CD14-positive monocyte (primary cell): ENCODE results near the gene BTBD9. TPM values are rescaled to one million over a fixed set of nuclear protein-coding genes. Genes with fewer than 3 reads are reported as not detected.

Experiments
- DNase-seq, 3 donors: peaks; one replicate each; pipeline ENCODE4 v3.0.0-alpha.2; 2011 to 2022
- H2AFZ ChIP-seq: 2 replicates; pipeline ENCODE4 v1.6.0; 2012; ENCODE audit warnings: mild to moderate bottlenecking, low read depth, low read length, inconsistent platforms; ENCODE audit not compliant: insufficient read depth, poor library complexity, severe bottlenecking
- H3K27ac ChIP-seq, 2 donors: 1 replicate in 1 of 2; 2 replicates in 1 of 2; pipeline ENCODE4 v1.5.1; 2012 to 2013; ENCODE audit warnings: low read length in 2 of 2, control low read depth in 1 of 2, inconsistent platforms in 1 of 2, low read depth in 1 of 2, mild to moderate bottlenecking in 1 of 2
- H3K27me3 ChIP-seq, 2 donors: one replicate each; pipeline versions ENCODE4 v1.6.0 to v1.6.1; 2011 to 2013; ENCODE audit warnings: low read length in 2 of 2; ENCODE audit not compliant: control insufficient read depth in 2 of 2, insufficient read depth in 2 of 2
- H3K36me3 ChIP-seq, 2 donors: replicated peaks in 1 of 2; 1 replicate in 1 of 2; 2 replicates in 1 of 2; pipeline versions ENCODE4 v1.5.1 to v1.6.1; 2012 to 2013; ENCODE audit warnings: low read length in 2 of 2, control low read depth in 1 of 2, inconsistent platforms in 1 of 2, mild to moderate bottlenecking in 1 of 2; ENCODE audit not compliant: insufficient read depth in 2 of 2, control insufficient read depth in 1 of 2
- H3K4me1 ChIP-seq, 2 donors: 1 replicate in 1 of 2; 2 replicates in 1 of 2; pipeline versions ENCODE4 v1.5.1 to v1.6.1; 2012 to 2013; ENCODE audit warnings: low read length in 2 of 2, control low read depth in 1 of 2, inconsistent platforms in 1 of 2, mild to moderate bottlenecking in 1 of 2, moderate library complexity in 1 of 2; ENCODE audit not compliant: insufficient read depth in 2 of 2, control insufficient read depth in 1 of 2
- H3K4me2 ChIP-seq: replicated peaks from 2 replicates; pipeline ENCODE3; 2012; ENCODE audit warnings: low read length, moderate library complexity, mild to moderate bottlenecking; ENCODE audit not compliant: poor library complexity, severe bottlenecking; ENCODE audit errors: extremely low read depth
- H3K4me3 ChIP-seq, 3 experiments: fragments of 200-600 bp in 1 of 3; sonication (generic) in 1 of 3; replicated peaks in 1 of 3; 1 replicate in 2 of 3; 2 replicates in 1 of 3; pipeline ENCODE4 v1.5.1; 2011 to 2013; ENCODE audit warnings: low read length in 3 of 3, mild to moderate bottlenecking in 3 of 3, control low read depth in 2 of 3, low read depth in 2 of 3, inconsistent platforms in 1 of 3, moderate library complexity in 1 of 3
- H3K79me2 ChIP-seq: 2 replicates; pipeline ENCODE4 v1.6.0; 2012; ENCODE audit warnings: mild to moderate bottlenecking, control low read depth, inconsistent platforms, low read length, moderate library complexity; ENCODE audit not compliant: insufficient read depth
- H3K9ac ChIP-seq: 2 replicates; pipeline ENCODE4 v1.6.0; 2017; ENCODE audit warnings: low read length, mild to moderate bottlenecking; ENCODE audit not compliant: insufficient read depth, poor library complexity, severe bottlenecking
- H3K9me3 ChIP-seq, 2 donors: replicated peaks in 1 of 2; 1 replicate in 1 of 2; 2 replicates in 1 of 2; pipeline versions ENCODE4 v1.5.1 to v1.6.1; 2012 to 2013; ENCODE audit warnings: low read length in 2 of 2, control low read depth in 1 of 2; ENCODE audit not compliant: control insufficient read depth in 1 of 2, insufficient read depth in 1 of 2
- H4K20me1 ChIP-seq: 2 replicates; pipeline ENCODE4 v1.6.0; 2012; ENCODE audit warnings: mild to moderate bottlenecking, low read length, control low read depth, moderate library complexity; ENCODE audit not compliant: insufficient read depth
- H3K27ac Mint-ChIP-seq, 7 donors: one replicate each; pipeline ENCODE4 v1.8.0; 2020; ENCODE audit warnings: mild to moderate bottlenecking in 7 of 7, mixed read lengths in 7 of 7, moderate library complexity in 6 of 7, inconsistent platforms in 2 of 7
- H3K27me3 Mint-ChIP-seq, 3 donors: one replicate each; pipeline ENCODE4 v1.8.0; 2021 to 2022; ENCODE audit warnings: low read depth in 3 of 3, mild to moderate bottlenecking in 3 of 3, mixed read lengths in 3 of 3, moderate library complexity in 3 of 3, inconsistent platforms in 1 of 3
- H3K36me3 Mint-ChIP-seq, 2 donors: one replicate each; pipeline ENCODE4 v1.8.0; 2020; ENCODE audit warnings: mixed read lengths in 2 of 2, inconsistent platforms in 1 of 2, mild to moderate bottlenecking in 1 of 2
- H3K4me1 Mint-ChIP-seq: one replicate; pipeline ENCODE4 v1.8.0; 2020; ENCODE audit warnings: mild to moderate bottlenecking, mixed read lengths
- H3K4me3 Mint-ChIP-seq, 2 donors: one replicate each; pipeline ENCODE4 v1.8.0; 2020; ENCODE audit warnings: mild to moderate bottlenecking in 2 of 2, mixed read lengths in 2 of 2, moderate library complexity in 1 of 2
- H3K9me3 Mint-ChIP-seq, 7 donors: one replicate each; pipeline ENCODE4 v1.8.0; 2020 to 2022; ENCODE audit warnings: mixed read lengths in 7 of 7, mild to moderate bottlenecking in 6 of 7, moderate library complexity in 6 of 7, inconsistent platforms in 2 of 7
- WGBS: methylation state at CpG from one replicate; pipeline ENCODE4 v1.1.5; 2013; ENCODE audit warnings: missing lambda C conversion rate; ENCODE audit not compliant: insufficient coverage; 5-methylcytosine and 5-hydroxymethylcytosine counted together
- intact Hi-C, 2 donors: fragments of 100-400 bp; cut with micrococcal nuclease; formaldehyde crosslinking; loops; one replicate each; pipeline versions ENCODE4 v1.15.0 to v1.15.1; 2023
- polyA plus RNA-seq, 3 donors: library from polyadenylated mRNA; depleted of rRNA in 1 of 3; unstranded in 2 of 3; stranded (reverse) in 1 of 3; fragments of 300-500 nt in 2 of 3; fragments of >200 nt in 1 of 3; fragmentation: Illumina TruSeq in 2 of 3; gene quantifications; 1 replicate in 2 of 3; 2 replicates in 1 of 3; pipeline ENCODE4 v1.2.3, GENCODE V29; 2012 to 2021
- TF ChIP-seq, protein P1 (sequence below): fragments of 200-600 bp; IDR thresholded peaks from one replicate; pipeline ENCODE4 v1.8.0; 2022; ENCODE audit warnings: antibody characterized with exemption, mild to moderate bottlenecking

Gene BTBD9
- polyA plus RNA-seq, 3 donors, result 5.2 to 7.5 (median 6.2) TPM

DNA sequence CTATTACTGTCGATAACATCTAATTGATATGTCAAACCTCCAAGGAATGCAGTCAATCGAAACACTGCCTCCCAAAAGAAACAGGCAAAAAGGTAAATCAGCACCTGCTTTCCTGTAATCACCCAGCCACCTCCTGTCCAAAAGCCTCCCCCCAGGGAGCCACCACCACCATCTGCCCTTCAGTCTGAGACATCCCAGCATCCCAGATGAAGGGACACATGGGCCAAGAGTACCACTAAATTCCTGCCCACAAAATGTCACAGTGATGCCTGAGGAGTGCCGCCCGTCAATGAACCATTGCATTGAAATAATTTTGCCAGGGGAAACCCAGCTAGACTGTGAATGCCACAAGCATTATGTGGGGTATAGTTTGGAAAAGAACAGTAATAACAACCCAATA, 418.5 kb downstream of the BTBD9 start:
- H3K9me3 Mint-ChIP-seq, result peaks cover 0 to 3% (median 0%) of the 10 kb centered on the region in 7 donors

DNA sequence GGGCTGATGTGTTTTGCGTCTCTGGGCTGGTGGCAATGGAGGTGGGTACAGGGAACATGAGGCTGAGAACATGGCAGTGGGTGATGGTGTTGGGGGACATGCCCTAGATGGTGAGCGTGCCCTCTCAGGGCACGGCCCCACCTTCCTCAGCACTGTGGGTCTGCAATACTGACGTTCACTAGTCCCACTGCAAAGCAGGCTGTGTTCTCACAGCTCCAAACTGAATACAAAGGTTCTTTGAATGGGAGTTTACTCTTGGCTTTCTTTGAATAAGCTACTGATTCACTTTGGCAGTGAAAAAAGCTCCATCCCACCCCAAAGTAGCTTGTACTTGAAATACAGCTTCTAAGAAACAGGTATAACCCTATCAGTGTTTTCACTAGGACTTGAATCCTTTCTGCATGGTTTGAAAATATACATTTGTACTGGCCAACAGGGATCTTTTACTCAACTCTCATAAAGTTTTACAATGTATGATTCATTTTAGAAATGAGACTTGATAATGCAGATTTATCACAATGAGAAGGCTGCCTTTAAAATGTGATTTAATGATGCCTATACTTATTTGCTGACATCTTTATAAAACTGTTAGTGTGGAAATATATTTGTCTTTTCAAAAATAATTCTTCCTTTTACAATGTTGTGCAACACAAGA, 419.5 kb downstream of the BTBD9 start:
- H3K4me3 Mint-ChIP-seq, result no peak overlapping the region
- WGBS, result 100% methylated on average over 1 of the region's 4 CpGs
- H3K27ac Mint-ChIP-seq, result no peak overlapping the region
- no peaks in the 10 kb centered on the region for H3K4me1 Mint-ChIP-seq
- Histone ChIP-seq H3K4me2 (no peak overlapping the region), H3K4me3 (no peak overlapping the region), H3K36me3 (no peaks in the 10 kb centered on the region), H3K27ac (no peak overlapping the region), H3K9me3 (no peaks in the 10 kb centered on the region), H3K4me1 (no peaks in the 10 kb centered on the region), H3K9ac (no peak overlapping the region), H3K79me2 (no peaks in the 10 kb centered on the region), H2AFZ (no peak overlapping the region), H4K20me1 (no peaks in the 10 kb centered on the region), H3K27me3 (no peaks in the 10 kb centered on the region)
- intact Hi-C loops, result no loop called here
- H3K9me3 Mint-ChIP-seq, result peaks cover 0 to 3% (median 0%) of the 10 kb centered on the region in 7 donors
- no peak for DNase-seq
- H3K36me3 Mint-ChIP-seq, result no peaks in the 10 kb centered on the region
- no peaks in the 10 kb centered on the region for H3K27me3 Mint-ChIP-seq
- TF ChIP-seq, protein P1, sequence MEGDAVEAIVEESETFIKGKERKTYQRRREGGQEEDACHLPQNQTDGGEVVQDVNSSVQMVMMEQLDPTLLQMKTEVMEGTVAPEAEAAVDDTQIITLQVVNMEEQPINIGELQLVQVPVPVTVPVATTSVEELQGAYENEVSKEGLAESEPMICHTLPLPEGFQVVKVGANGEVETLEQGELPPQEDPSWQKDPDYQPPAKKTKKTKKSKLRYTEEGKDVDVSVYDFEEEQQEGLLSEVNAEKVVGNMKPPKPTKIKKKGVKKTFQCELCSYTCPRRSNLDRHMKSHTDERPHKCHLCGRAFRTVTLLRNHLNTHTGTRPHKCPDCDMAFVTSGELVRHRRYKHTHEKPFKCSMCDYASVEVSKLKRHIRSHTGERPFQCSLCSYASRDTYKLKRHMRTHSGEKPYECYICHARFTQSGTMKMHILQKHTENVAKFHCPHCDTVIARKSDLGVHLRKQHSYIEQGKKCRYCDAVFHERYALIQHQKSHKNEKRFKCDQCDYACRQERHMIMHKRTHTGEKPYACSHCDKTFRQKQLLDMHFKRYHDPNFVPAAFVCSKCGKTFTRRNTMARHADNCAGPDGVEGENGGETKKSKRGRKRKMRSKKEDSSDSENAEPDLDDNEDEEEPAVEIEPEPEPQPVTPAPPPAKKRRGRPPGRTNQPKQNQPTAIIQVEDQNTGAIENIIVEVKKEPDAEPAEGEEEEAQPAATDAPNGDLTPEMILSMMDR, result no peak

More for the DNA sequence above, 418.5 kb downstream of the BTBD9 start:
- Histone ChIP-seq H3K9me3 (no peaks in the 10 kb centered on the region), H3K36me3 (no peaks in the 10 kb centered on the region), H3K4me1 (no peaks in the 10 kb centered on the region), H4K20me1 (no peaks in the 10 kb centered on the region), H3K9ac (no peak overlapping the region), H3K4me3 (no peak overlapping the region), H3K27ac (no peak overlapping the region), H2AFZ (no peak overlapping the region), H3K79me2 (no peaks in the 10 kb centered on the region), H3K4me2 (no peak overlapping the region), H3K27me3 (no peaks in the 10 kb centered on the region)
- intact Hi-C loops, result no loop called here
- Mint-ChIP-seq H3K27ac (no peak overlapping the region), H3K4me1 (no peaks in the 10 kb centered on the region), H3K27me3 (no peaks in the 10 kb centered on the region), H3K4me3 (no peak overlapping the region), H3K36me3 (no peaks in the 10 kb centered on the region)
- WGBS, result 100% methylated on average over 2 of the region's 4 CpGs
- no peak for DNase-seq
- TF ChIP-seq, protein P1, result no peak
